Bronchial epithelial cell (primary cell): ENCODE measurements around the gene PEMT. TPM values are rescaled to one million over a fixed set of nuclear protein-coding genes. Genes with fewer than 3 reads are reported as not detected.

Source experiments
- DNase-seq: peaks from one replicate; pipeline ENCODE4 v3.0.0-alpha.2; 2010; ENCODE audit warnings: low read depth
- FAIRE-seq: peaks from 2 replicates; lab custom pipeline; 2011; peaks lifted over from hg19 to GRCh38; lab: Jason Lieb, UNC
- H3K27me3 ChIP-seq: 2 replicates; pipeline ENCODE4 v1.5.1; 2011; ENCODE audit warnings: low read length; ENCODE audit not compliant: control insufficient read depth, insufficient read depth
- H3K36me3 ChIP-seq: 2 replicates; pipeline ENCODE4 v1.5.1; 2011; ENCODE audit warnings: low read length; ENCODE audit not compliant: control insufficient read depth, insufficient read depth
- H3K4me3 ChIP-seq: 2 replicates; pipeline ENCODE4 v1.5.1; 2011; ENCODE audit warnings: mild to moderate bottlenecking, low read depth, low read length, control low read depth
- CTCF ChIP-seq: IDR thresholded peaks from 2 replicates; pipeline ENCODE4 v1.5.1; 2011; ENCODE audit warnings: mild to moderate bottlenecking, moderate library complexity, low read length, control low read depth, inconsistent platforms; ENCODE audit not compliant: insufficient read depth, severe bottlenecking
- total RNA-seq: library from RNA; depleted of rRNA; stranded (reverse); fragments of >200 nt; gene quantifications from 2 replicates; pipeline ENCODE4 v1.2.1, GENCODE V29; 2014

The PEMT gene
- total RNA-seq, 1 donor from 2014 or later = 23.4 TPM

DNA sequence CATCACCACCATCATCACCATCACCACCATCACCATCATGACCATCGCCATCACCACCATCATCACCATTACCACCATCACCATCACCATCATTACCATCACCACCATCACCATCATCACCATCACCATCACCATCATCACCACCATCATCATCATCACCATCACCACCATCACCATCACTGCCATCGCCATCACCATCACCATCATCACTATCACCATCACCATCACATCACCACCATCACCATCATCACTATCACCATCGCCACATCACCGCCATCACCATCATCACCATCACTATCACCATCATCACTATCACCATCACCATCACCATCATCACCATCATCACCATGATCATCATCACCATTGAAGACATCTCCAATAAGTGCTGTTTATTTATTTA is 131.5 kb downstream of the PEMT start:
- FAIRE-seq (peak; percentile 96), DNase-seq (no peak)
- Histone ChIP-seq H3K27me3 (peaks cover 5% of the 10 kb centered on the region), H3K36me3 (no peaks in the 10 kb centered on the region), H3K4me3 (no peak overlapping the region)
- no peak for TF ChIP-seq CTCF

DNA sequence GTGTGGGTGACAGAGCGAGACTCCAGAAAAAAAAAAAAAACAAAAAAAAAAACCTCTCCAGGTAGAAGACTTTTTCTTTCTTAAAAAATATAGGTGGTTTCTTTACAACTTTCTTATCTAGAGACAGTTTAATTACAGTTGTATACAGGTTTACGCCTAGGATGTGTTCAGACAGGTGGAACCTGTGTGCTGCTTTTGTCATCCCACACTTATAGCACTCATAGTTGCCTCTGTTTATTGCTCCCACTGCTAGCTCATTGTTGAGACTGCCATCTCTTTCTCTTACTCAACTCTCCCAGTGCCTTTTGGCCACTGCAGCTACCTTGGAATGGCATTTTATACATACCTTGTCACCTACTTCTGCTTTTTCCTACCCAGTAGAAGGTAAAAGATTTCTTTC is 133.8 kb downstream of the PEMT start:
- H3K27me3 ChIP-seq = peaks cover 6% of the 10 kb centered on the region
- no peaks in the 10 kb centered on the region for H3K36me3 ChIP-seq
- DNase-seq = no peak
- H3K4me3 ChIP-seq = no peak overlapping the region
- TF ChIP-seq CTCF = no peak
- FAIRE-seq = no peak

GRCh38 chr17:17456251-17456650 is 135.3 kb downstream of the PEMT start:
- DNase-seq = no peak
- Histone ChIP-seq H3K4me3 (no peak overlapping the region), H3K27me3 (peaks cover 6% of the 10 kb centered on the region), H3K36me3 (no peaks in the 10 kb centered on the region)
- FAIRE-seq = no peak
- TF ChIP-seq CTCF = no peak

Other genes starting within 250 kb of the PEMT start
- gene MED9, start 114.7 kb downstream of the PEMT start, total RNA-seq = 7.2 and 8.4 TPM in 2 replicates
- 0.26 and 0.38 TPM in 2 replicates for gene RASD1, start 95.3 kb downstream of the PEMT start, total RNA-seq
- 7.4 and 8.8 TPM in 2 replicates for gene RAI1, start 89.8 kb upstream of the PEMT start, total RNA-seq
- gene SREBF1, start 245.3 kb upstream of the PEMT start, total RNA-seq = 51.6 and 65.5 TPM in 2 replicates